ENCODE results near the gene CLCN7. TPM values are rescaled to one million over a fixed set of nuclear protein-coding genes. Genes with fewer than 3 reads are reported as not detected.

CLCN7 gene
- total and polyA plus RNA-seq, 9 of the 15 experiments (the other 6 are each of a cell fraction or from before 2014, with no cell fraction given): 0.06 to 126 (median 18.7) TPM

- no peak for FAIRE-seq
- H3K9me1 ChIP-seq (ENCODE audit: control insufficient read depth, insufficient read depth, low read length): no peaks in the 10 kb centered on the region
- CTCF ChIA-PET (ENCODE audit: low intra/inter-chr PET ratio): interaction anchor here (0.6 kb wide), 1 partner anchor 35 kb away, joined by 3 read pairs; no protein-coding TSS in a partner anchor
- in situ Hi-C loops (cut with MboI) (no loop called here), intact Hi-C loops (cut with micrococcal nuclease) (no loop called here)
- no peaks in the 10 kb centered on the region; the same call in 1 of the 2 replicates for H4K20me1 ChIP-seq (replicated peaks; ENCODE audit: control insufficient read depth, insufficient read depth, low read length)
- peaks cover 0 to 42% of the 10 kb centered on the region in 2 experiments; a peak in 2 of 5 replicates for H3K4me1 ChIP-seq (replicated peaks in 1 of 2; ENCODE audit: control insufficient read depth in 2 of 2, insufficient read depth in 2 of 2, low read length in 2 of 2)
- POLR2A ChIA-PET: interaction anchor here (0.7 to 1.5 kb wide), 3 partner anchors 9 to 21 kb away, joined by 3 to 4 read pairs (median 3); no protein-coding TSS in a partner anchor
- no peak for DNase-seq (ENCODE audit: extremely low read depth in 1 of 4, low spot score in 3 of 4)
- H3K79me2 ChIP-seq (ENCODE audit: control insufficient read depth, insufficient read depth, low read length): no peaks in the 10 kb centered on the region
- H3K4me3 ChIP-seq: no peak overlapping the region
- no peaks in the 10 kb centered on the region for H3K36me3 ChIP-seq (ENCODE audit: control insufficient read depth, insufficient read depth, low read length)
- no peak overlapping the region for H3K4me2 ChIP-seq (ENCODE audit: insufficient read depth, low read length)
- BruUV-seq (replicated peaks): no TSS peak
- no peak overlapping the region for H2AFZ ChIP-seq (ENCODE audit: low read depth, low read length)
- WGBS (ENCODE audit: insufficient coverage, low coverage, missing lambda C conversion rate): 77% methylated on average over 34 of the region's 38 CpGs
- H3K27ac ChIP-seq (ENCODE audit: extremely low read depth, low read depth, low read length): no peak overlapping the region
- H3K9me3 ChIP-seq (replicated peaks; ENCODE audit: control insufficient read depth, insufficient read depth, low read depth, low read length): no peaks in the 10 kb centered on the region
- ATAC-seq: no peak
- TF ChIP-seq ZNF609 (CRISPR knock-in tag; IDR thresholded peaks at IDR 0.05; ENCODE audit: borderline replicate concordance) (no peak), POLR2G (IDR thresholded peaks at IDR 0.05; ENCODE audit: low read depth, low read length) (peak; percentile 39)
- peak overlapping the region in 1 of 2 experiments; percentile 64; a peak in 2 of 4 replicates for H3K9ac ChIP-seq (ENCODE audit: insufficient read depth in 1 of 2, low read depth in 2 of 2, low read length in 2 of 2)
- H3K27me3 ChIP-seq (ENCODE audit: control insufficient read depth in 2 of 2, insufficient read depth in 2 of 2, low read length in 2 of 2): no peaks in the 10 kb centered on the region
These were observed 75.8 kb downstream of the CLCN7 start for GRCh38 chr16:1398826-1399581.

Data from K562 (cell line).